K562 (cell line): ENCODE data around the gene C1orf122. TPM values are rescaled to one million over a fixed set of nuclear protein-coding genes. Genes with fewer than 3 reads are reported as not detected.

Source experiments
- ATF1 ChIP-seq, 2 experiments: fragments of 450-650 bp in 1 of 2; IDR thresholded peaks; 2 replicates each; pipeline ENCODE4 v1.6.1; 2016; ENCODE audit warnings: missing compliant biosample characterization in 1 of 2, missing genetic modification characterization in 1 of 2
- GTF3C2 ChIP-seq: IDR thresholded peaks from 3 replicates; pipeline ENCODE4 v1.6.1; 2011; ENCODE audit warnings: borderline replicate concordance, mild to moderate bottlenecking, moderate library complexity; ENCODE audit not compliant: insufficient read length; ENCODE audit errors: extremely low read depth
- MXI1 ChIP-seq: IDR thresholded peaks from 2 replicates; pipeline ENCODE4 v1.6.1; 2011; ENCODE audit warnings: low read depth, mild to moderate bottlenecking, improper control_type of control experiment, low read length
- REST ChIP-seq, 2 experiments: fragments of 450-650 bp; formaldehyde crosslinking in 1 of 2; IDR thresholded peaks; 2 replicates each; pipeline versions ENCODE4 v1.4.0 to v1.6.1; 2014 to 2020; ENCODE audit warnings: mild to moderate bottlenecking in 2 of 2, borderline replicate concordance in 1 of 2, low read depth in 1 of 2
- ZBTB49 ChIP-seq: sonication (generic); formaldehyde crosslinking; IDR thresholded peaks from 2 replicates; pipeline ENCODE4 v1.8.0; 2022; ENCODE audit warnings: missing genetic modification reagents, mild to moderate bottlenecking, borderline replicate concordance
- ZFP36 ChIP-seq: fragments of 150-350 bp; IDR thresholded peaks from 2 replicates; pipeline ENCODE4 v1.6.1; 2018; ENCODE audit warnings: low read length, low read depth; ENCODE audit not compliant: partially characterized antibody
- ZNF384 ChIP-seq: IDR thresholded peaks from 2 replicates; pipeline ENCODE4 v1.6.1; 2012; ENCODE audit warnings: low read depth, low read length, improper control_type of control experiment
- polyA plus RNA-seq, 8 experiments: library from polyadenylated mRNA; depleted of rRNA in 4 of 8; stranded (reverse) in 5 of 8; unstranded in 3 of 8; fragments of >200 nt; fragmentation: Nextera tagmentation in 2 of 8; fragmentation: Illumina TruSeq in 1 of 8; extraction: Ambion mirVana in 2 of 8; extraction: Trizol in 1 of 8; gene quantifications; 2 replicates each; pipeline versions ENCODE4 v1.2.1 to v1.2.3, GENCODE V29; 2011 to 2014; ENCODE audit warnings: inconsistent platforms in 1 of 8, missing spikeins in 1 of 8
- total RNA-seq, 7 experiments: library from RNA; depleted of rRNA in 6 of 7; stranded (reverse); fragments of >200 nt in 6 of 7; fragmentation: Illumina TruSeq in 2 of 7; extraction: Trizol in 2 of 7; gene quantifications; 2 replicates each; pipeline versions ENCODE4 v1.2.1 to v1.2.3, GENCODE V29; 2011 to 2021; ENCODE audit warnings: low replicate concordance in 1 of 7
- TF ChIP-seq, protein P1 (sequence below), 2 experiments: IDR thresholded peaks; 2 replicates each; pipeline ENCODE4 v1.6.1; 2012; ENCODE audit warnings: improper control_type of control experiment in 2 of 2, low read depth in 2 of 2, low read length in 2 of 2, borderline replicate concordance in 1 of 2

The C1orf122 gene
- total and polyA plus RNA-seq, 9 of the 15 experiments (the other 6 are each of a cell fraction or from before 2014, with no cell fraction given): 3.6 to 70.9 (median 17.3) TPM

GRCh38 chr1:37795340-37796125 is 12.1 kb upstream of the C1orf122 start (continued):
- TF ChIP-seq REST (IDR thresholded peaks at IDR 0.05; ENCODE audit: borderline replicate concordance) (peak; percentile 100), REST (CRISPR knock-in tag; IDR thresholded peaks at IDR 0.05; ENCODE audit: low read depth) (peak; percentile 99), ZNF384 (no peak), MXI1 (peak; percentile 46; the same call in 1 of the 2 replicates), ZFP36 (no peak), ZBTB49 (peak; percentile 34; the same call in 1 of the 2 replicates), ATF1 (CRISPR knock-in tag; IDR thresholded peaks at IDR 0.05) (peak; percentile 50; the same call in 1 of the 2 replicates), ATF1 (tag; IDR thresholded peaks at IDR 0.05) (no peak), GTF3C2 (no peak)
- TF ChIP-seq, protein P1, sequence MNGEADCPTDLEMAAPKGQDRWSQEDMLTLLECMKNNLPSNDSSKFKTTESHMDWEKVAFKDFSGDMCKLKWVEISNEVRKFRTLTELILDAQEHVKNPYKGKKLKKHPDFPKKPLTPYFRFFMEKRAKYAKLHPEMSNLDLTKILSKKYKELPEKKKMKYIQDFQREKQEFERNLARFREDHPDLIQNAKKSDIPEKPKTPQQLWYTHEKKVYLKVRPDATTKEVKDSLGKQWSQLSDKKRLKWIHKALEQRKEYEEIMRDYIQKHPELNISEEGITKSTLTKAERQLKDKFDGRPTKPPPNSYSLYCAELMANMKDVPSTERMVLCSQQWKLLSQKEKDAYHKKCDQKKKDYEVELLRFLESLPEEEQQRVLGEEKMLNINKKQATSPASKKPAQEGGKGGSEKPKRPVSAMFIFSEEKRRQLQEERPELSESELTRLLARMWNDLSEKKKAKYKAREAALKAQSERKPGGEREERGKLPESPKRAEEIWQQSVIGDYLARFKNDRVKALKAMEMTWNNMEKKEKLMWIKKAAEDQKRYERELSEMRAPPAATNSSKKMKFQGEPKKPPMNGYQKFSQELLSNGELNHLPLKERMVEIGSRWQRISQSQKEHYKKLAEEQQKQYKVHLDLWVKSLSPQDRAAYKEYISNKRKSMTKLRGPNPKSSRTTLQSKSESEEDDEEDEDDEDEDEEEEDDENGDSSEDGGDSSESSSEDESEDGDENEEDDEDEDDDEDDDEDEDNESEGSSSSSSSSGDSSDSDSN (IDR thresholded peaks at IDR 0.05; ENCODE audit: borderline replicate concordance in 1 of 2, low read depth in 2 of 2, low read length in 2 of 2): peak in 1 of 2 experiments; percentile 31; a peak in 1 of 4 replicates
